ENCODE results near the gene TNN. TPM values are rescaled to one million over a fixed set of nuclear protein-coding genes. Genes with fewer than 3 reads are reported as not detected.
"Not testable (repeated sequence)": the region's sequence is repeated elsewhere in the genome, so short reads cannot be mapped to it uniquely, and the experiment has no call there.

TNN gene
- polyA plus RNA-seq, 1 experiment: not detected

DNA sequence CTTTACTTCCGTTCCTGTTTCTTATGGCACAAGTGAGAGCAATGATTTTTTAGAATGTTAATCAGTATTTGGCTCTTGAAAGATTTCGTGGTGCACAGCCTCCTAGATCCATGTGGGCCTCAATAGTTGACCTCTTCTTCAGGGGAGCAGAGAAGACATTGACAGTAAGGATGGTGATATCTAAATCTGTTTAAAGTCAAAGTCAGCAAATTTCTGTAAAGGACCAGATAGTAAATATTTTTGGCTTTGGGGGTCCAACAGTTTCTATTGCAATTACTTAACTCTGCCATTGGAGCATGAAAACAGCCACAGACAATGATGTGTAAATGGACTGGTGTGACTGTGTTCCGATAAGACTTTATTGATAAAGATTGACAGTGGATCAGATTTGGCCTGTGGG is 27.4 kb downstream of the TNN start:
- ChIA-PET CTCF (no interaction called here), POLR2A (no interaction called here)
- DNase-seq (ENCODE audit: low read depth): no peak

DNA sequence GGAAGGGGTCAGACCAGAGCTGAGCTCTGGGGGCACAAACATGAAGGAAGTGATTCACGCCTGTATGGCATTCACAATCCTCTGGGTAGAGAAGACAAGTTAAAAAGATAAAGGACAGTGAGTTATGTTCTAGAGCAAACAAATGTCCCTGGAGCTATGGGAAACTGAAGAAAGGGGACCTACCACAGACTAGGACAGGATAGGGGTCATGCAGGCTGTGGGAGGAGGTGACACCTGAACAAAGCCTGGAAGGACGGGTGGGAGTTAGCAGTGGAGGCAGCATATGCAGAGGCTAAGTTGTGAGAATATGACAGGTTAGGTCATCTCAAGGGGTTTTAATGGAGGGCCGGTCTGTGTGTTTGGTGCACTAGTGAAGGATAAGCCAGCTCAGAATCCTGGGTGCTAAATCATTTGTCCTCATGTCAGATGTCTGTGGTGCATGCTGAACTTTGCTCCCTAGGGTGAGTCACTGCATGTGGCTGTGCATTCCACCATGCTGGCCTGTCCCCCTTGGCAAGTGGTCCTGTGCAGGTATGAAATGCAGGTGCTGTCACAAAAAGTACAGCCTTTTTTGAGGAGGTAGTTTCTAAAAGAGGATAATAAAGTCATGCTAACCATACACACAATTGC is 28.5 kb downstream of the TNN start:
- no peak overlapping the region for H3K4me3 ChIP-seq (ENCODE audit: low read depth, low read length)
- no peak for TF ChIP-seq CTCF (IDR thresholded peaks at IDR 0.05; ENCODE audit: insufficient read depth, low read depth, low read length)
- ChIA-PET POLR2A (no interaction called here), CTCF (interaction anchor here (0.8 kb wide), 1 partner anchor 19 kb away, joined by 4 read pairs; no protein-coding TSS in a partner anchor)
- no peaks in the 10 kb centered on the region for H3K36me3 ChIP-seq (ENCODE audit: control insufficient read depth, insufficient read depth, low read length)
- no peaks in the 10 kb centered on the region for H3K27me3 ChIP-seq (ENCODE audit: control insufficient read depth, insufficient read depth, low read length)
- no peak for DNase-seq (ENCODE audit: low read depth)

More for the DNA sequence above, 27.4 kb downstream of the TNN start:
- Histone ChIP-seq H3K36me3 (ENCODE audit: control insufficient read depth, insufficient read depth, low read length) (no peaks in the 10 kb centered on the region), H3K27me3 (ENCODE audit: control insufficient read depth, insufficient read depth, low read length) (no peaks in the 10 kb centered on the region), H3K4me3 (ENCODE audit: low read depth, low read length) (no peak overlapping the region)
- TF ChIP-seq CTCF (IDR thresholded peaks at IDR 0.05; ENCODE audit: insufficient read depth, low read depth, low read length): no peak

- Histone ChIP-seq H3K4me3 (ENCODE audit: low read depth, low read length) (no peak overlapping the region), H3K27me3 (ENCODE audit: control insufficient read depth, insufficient read depth, low read length) (no peaks in the 10 kb centered on the region), H3K36me3 (ENCODE audit: control insufficient read depth, insufficient read depth, low read length) (no peaks in the 10 kb centered on the region)
- POLR2A ChIA-PET: no interaction called here
- TF ChIP-seq CTCF (IDR thresholded peaks at IDR 0.05; ENCODE audit: insufficient read depth, low read depth, low read length): no peak
- CTCF ChIA-PET: interaction anchor here (1.1 kb wide), 1 partner anchor 49 kb away, joined by 3 read pairs; no protein-coding TSS in a partner anchor
- DNase-seq (ENCODE audit: low read depth): no peak
Observed at GRCh38 chr1:175097361-175097760, 29.7 kb downstream of the TNN start.

DNA sequence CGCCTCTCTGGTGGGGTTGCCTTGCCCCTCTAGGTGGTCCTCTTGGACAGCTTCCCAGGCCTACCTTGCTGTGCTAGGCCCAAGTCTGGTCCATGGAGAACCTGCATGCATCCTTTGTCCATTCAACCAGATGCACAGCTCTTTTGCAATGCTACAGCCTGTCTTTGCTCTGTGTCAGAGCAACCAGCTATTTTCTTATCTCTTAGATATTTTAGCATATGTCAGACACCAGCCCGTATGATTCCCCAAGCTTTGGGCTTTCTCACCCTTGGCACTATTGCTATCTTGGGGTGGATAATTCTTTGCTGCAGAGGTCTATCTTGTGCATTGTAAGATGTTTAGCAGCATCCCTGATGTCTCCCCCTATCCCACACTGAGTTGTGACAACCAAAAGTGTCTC is 32.3 kb downstream of the TNN start:
- no peak for DNase-seq (ENCODE audit: low read depth)
- Histone ChIP-seq H3K36me3 (ENCODE audit: control insufficient read depth, insufficient read depth, low read length) (no peaks in the 10 kb centered on the region), H3K4me3 (ENCODE audit: low read depth, low read length) (no peak overlapping the region), H3K27me3 (ENCODE audit: control insufficient read depth, insufficient read depth, low read length) (no peaks in the 10 kb centered on the region)
- no peak for TF ChIP-seq CTCF (IDR thresholded peaks at IDR 0.05; ENCODE audit: insufficient read depth, low read depth, low read length)
- POLR2A ChIA-PET: no interaction called here
- CTCF ChIA-PET: interaction anchor here (0.9 kb wide), 1 partner anchor 101 kb away, joined by 3 read pairs; no protein-coding TSS in a partner anchor

- H3K27me3 ChIP-seq (ENCODE audit: control insufficient read depth, insufficient read depth, low read length); CTCF ChIA-PET; POLR2A ChIA-PET; H3K4me3 ChIP-seq (ENCODE audit: low read depth, low read length); DNase-seq (ENCODE audit: low read depth); H3K36me3 ChIP-seq (ENCODE audit: control insufficient read depth, insufficient read depth, low read length): not testable (repeated sequence)
Observed at GRCh38 chr1:175102166-175102565, 34.5 kb downstream of the TNN start.

GRCh38 chr1:175106536-175106935 is 38.9 kb downstream of the TNN start:
- H3K4me3 ChIP-seq (ENCODE audit: low read depth, low read length); CTCF ChIA-PET; DNase-seq (ENCODE audit: low read depth); POLR2A ChIA-PET; H3K27me3 ChIP-seq (ENCODE audit: control insufficient read depth, insufficient read depth, low read length); H3K36me3 ChIP-seq (ENCODE audit: control insufficient read depth, insufficient read depth, low read length): not testable (repeated sequence)

DNA sequence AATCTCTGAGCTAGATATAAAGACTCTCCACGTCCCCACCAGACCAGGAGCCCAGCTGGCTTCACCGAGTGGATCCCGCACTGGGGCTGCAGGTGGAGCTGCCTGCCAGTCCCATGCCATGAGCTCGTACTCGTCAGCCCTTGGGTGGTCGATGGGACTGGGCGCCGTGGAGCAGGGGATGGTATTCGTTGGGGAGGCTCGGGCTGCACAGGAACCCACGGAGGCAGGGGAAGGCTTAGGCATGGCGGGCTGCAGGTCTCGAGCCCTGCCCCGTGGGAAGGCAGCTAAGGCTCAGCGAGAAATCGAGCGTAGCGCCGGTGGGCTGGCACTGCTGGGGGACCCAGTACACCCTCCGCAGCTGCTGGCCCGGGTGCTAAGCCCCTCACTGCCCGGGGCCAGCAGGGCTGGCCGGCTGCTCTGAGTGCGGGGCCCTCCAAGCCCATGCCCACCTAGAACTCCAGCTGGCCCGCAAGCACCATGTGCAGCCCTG is 40.7 kb downstream of the TNN start:
- POLR2A ChIA-PET; CTCF ChIA-PET; H3K4me3 ChIP-seq (ENCODE audit: low read depth, low read length); H3K27me3 ChIP-seq (ENCODE audit: control insufficient read depth, insufficient read depth, low read length); H3K36me3 ChIP-seq (ENCODE audit: control insufficient read depth, insufficient read depth, low read length); DNase-seq (ENCODE audit: low read depth): not testable (repeated sequence)
